Ovary (tissue), 9 donors: ENCODE data around the gene TM7SF2. TPM values are rescaled to one million over a fixed set of nuclear protein-coding genes. Genes with fewer than 3 reads are reported as not detected.
A peak's percentile ranks its signal among the peaks of the same experiment; 100 is the strongest.

Source experiments
- DNase-seq, 5 donors: peaks; one replicate each; pipeline ENCODE4 v3.0.0-alpha.2; 2019 to 2020
- H3K27ac ChIP-seq, 2 donors: fragments of 200-600 bp; one replicate each; pipeline versions ENCODE4 v1.5.1 to v1.8.0; 2019 to 2022
- H3K27me3 ChIP-seq: fragments of 200-600 bp; one replicate; pipeline ENCODE4 v1.8.0; 2022
- H3K36me3 ChIP-seq: fragments of 200-600 bp; sonication (generic); one replicate; pipeline ENCODE4 v1.5.1; 2019
- H3K4me1 ChIP-seq: one replicate; pipeline ENCODE4 v1.8.1; 2013; ENCODE audit warnings: mild to moderate bottlenecking, moderate library complexity; ENCODE audit not compliant: insufficient read depth
- H3K4me3 ChIP-seq: fragments of 200-600 bp; sonication (generic); one replicate; pipeline ENCODE4 v1.5.1; 2017
- H3K9me3 ChIP-seq, 2 donors: fragments of 200-600 bp in 1 of 2; sonication (generic) in 1 of 2; one replicate each; pipeline versions ENCODE4 v1.5.1 to v1.8.1; 2013 to 2019; ENCODE audit warnings: mild to moderate bottlenecking in 1 of 2, moderate library complexity in 1 of 2
- CTCF ChIP-seq, 3 donors: fragments of 450-650 bp in 2 of 3; fragments of 200-600 bp in 1 of 3; IDR thresholded peaks; one replicate each; pipeline versions ENCODE4 v1.5.1 to v1.8.0; 2016 to 2022; ENCODE audit warnings: antibody characterized with exemption in 3 of 3, mild to moderate bottlenecking in 1 of 3
- EP300 ChIP-seq: sonication (generic); formaldehyde crosslinking; IDR thresholded peaks from one replicate; pipeline ENCODE4 v1.6.1; 2017; ENCODE audit warnings: antibody characterized with exemption
- POLR2A ChIP-seq: fragments of 450-650 bp; IDR thresholded peaks from one replicate; pipeline ENCODE4 v1.6.1; 2017; ENCODE audit warnings: antibody characterized with exemption, mild to moderate bottlenecking, moderate library complexity
- WGBS, 3 donors: extraction: QIAGEN DNeasy Blood & Tissue Kit in 1 of 3; methylation state at CpG; one replicate each; pipeline versions ENCODE4 v1.1.5 to v1.1.7; 2013 to 2017; 5-methylcytosine and 5-hydroxymethylcytosine counted together
- intact Hi-C, 4 donors: fragments of 100-400 bp; cut with DNase I; formaldehyde crosslinking; loops; one replicate each; pipeline versions ENCODE4 v1.11.0 to v1.15.1; 2022 to 2023
- polyA plus RNA-seq, 2 donors: library from polyadenylated mRNA; stranded (reverse); fragments of 200-250 nt in 1 of 2; fragments of 350-450 nt in 1 of 2; fragmentation: Illumina TruSeq in 1 of 2; extraction: RNeasy Lipid Tissue Mini Kit (QIAGEN cat#74804) in 1 of 2; gene quantifications; one replicate each; pipeline ENCODE4 v1.2.3, GENCODE V29; 2013 to 2014
- total RNA-seq, 7 donors: library from RNA; depleted of rRNA in 2 of 7; stranded (reverse); fragments of >200 nt in 2 of 7; fragmentation: NEBNext Ultra II Directional in 3 of 7; extraction: Animal tissue kit (Norgen Biotek cat#: 25700) in 3 of 7; gene quantifications; one replicate each; pipeline versions ENCODE4 v1.1.0 to v1.2.4, GENCODE V29; 2016 to 2023
- donor health status: DM: no; HTN: no; CAD: no; lungs with moderate emphysema.
- donor health status: DM: no; HTN: no; CAD: no.
- donor health status: Bipolar disorder and iron deficiency.
- donor health status: DM: yes; HTN: yes; CAD: no.
- donor health status: DM: no; HTN: no; CAD: no.
- donor health status: DM: yes; HTN: yes; CAD: no.

Gene TM7SF2
- total and polyA plus RNA-seq, 9 donors, result 30.0 to 170 (median 76.3) TPM

DNA sequence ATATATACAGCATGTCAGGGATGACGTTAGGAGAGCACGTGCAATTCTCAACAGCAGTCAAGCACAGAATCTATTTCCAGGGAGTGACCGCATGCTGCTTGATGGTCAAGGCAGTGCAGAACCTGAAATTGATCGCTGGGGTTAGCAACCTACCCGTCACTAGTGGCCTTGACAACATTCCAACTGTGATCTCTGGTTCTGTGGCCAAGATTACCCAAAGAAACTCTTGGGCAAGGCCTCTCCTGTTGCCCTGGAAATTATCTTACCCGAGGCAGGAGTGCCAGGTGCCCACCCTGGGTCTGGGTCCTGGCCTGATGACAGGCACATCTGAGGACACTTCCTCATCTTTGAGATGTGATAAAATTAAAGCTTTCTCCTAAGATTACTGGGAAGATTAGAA lies 2.2 kb downstream of the TM7SF2 start:
- no peaks in the 10 kb centered on the region for H3K36me3 ChIP-seq
- DNase-seq, result no peak
- intact Hi-C loops, result loop anchor here in 2 of 4 donors (5.0 to 10.0 kb wide), 5 partner anchors 71 to 269 kb away; partner anchors contain the start of genes ARL2 (in 2 of the 2), ATG2A (in 1 of the 2), CAPN1 (in 1 of the 2) and CDC42BPG (in 1 of the 2)
- H3K4me3 ChIP-seq, result no peak overlapping the region
- no peaks in the 10 kb centered on the region for H3K9me3 ChIP-seq
- no peaks in the 10 kb centered on the region for H3K27me3 ChIP-seq
- TF ChIP-seq CTCF (IDR thresholded peaks at IDR 0.05), result no peak
- no peak for TF ChIP-seq EP300
- TF ChIP-seq POLR2A, result no peak
- no peak overlapping the region for H3K27ac ChIP-seq
- 40 to 65% (median 41%) methylated on average over 6 of the region's 6 CpGs for WGBS, 3 donors
- peaks cover 16% of the 10 kb centered on the region for H3K4me1 ChIP-seq

- intact Hi-C loops, result loop anchor here in 3 of 4 donors (5.0 to 10.0 kb wide), 7 partner anchors 32 to 270 kb away; partner anchors contain the start of genes ARL2 (in 3 of the 3), ATG2A (in 1 of the 3), CAPN1 (in 1 of the 3) and CDC42BPG (in 1 of the 3)
- WGBS, 3 donors, result 72 to 80% (median 79%) methylated on average over 10 to 11 of the region's 11 CpGs
- no peak for TF ChIP-seq CTCF (IDR thresholded peaks at IDR 0.05)
- TF ChIP-seq POLR2A, result no peak
- TF ChIP-seq EP300, result no peak
- H3K9me3 ChIP-seq, result no peaks in the 10 kb centered on the region
- no peak overlapping the region for H3K4me3 ChIP-seq
- no peak overlapping the region for H3K27ac ChIP-seq
- DNase-seq, result peak in 2 of 5 donors; percentile 16 to 44
- no peaks in the 10 kb centered on the region for H3K36me3 ChIP-seq
- peaks cover 16% of the 10 kb centered on the region for H3K4me1 ChIP-seq
- H3K27me3 ChIP-seq, result no peaks in the 10 kb centered on the region
Measured at GRCh38 chr11:65114538-65115171, 3.0 kb downstream of the TM7SF2 start.

DNA sequence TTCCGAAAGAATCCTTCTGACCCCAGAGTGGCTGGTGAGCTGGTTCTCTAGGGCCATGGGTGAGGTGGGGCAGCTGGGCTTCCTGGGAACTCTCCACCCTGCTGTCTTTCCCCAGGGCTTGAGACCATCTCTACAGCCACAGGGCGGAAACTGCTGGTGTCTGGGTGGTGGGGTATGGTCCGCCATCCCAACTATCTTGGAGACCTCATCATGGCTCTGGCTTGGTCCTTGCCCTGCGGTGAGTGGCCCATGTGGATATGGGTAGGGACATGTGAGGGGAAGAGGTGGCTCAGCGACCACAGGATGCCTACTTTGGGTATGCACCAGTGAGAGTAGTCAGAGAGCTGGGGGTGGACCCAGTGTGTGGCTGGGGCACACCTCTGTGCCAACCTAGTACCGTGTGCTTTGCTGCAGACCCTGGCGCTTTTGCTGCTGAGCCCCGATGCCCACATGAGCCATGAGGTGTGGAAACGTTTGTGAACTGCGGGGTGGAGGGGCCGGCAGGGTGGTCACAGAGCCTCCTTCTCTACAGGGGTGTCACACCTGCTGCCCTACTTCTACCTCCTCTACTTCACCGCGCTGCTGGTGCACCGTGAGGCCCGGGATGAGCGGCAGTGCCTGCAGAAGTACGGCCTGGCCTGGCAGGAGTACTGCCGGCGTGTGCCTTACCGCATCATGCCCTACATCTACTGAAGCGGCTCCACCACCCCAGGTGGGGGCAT lies 3.9 kb downstream of the TM7SF2 start:
- Histone ChIP-seq H3K27ac (no peak overlapping the region), H3K27me3 (no peaks in the 10 kb centered on the region), H3K4me1 (peaks cover 14% of the 10 kb centered on the region), H3K9me3 (no peaks in the 10 kb centered on the region), H3K4me3 (no peak overlapping the region), H3K36me3 (no peaks in the 10 kb centered on the region)
- intact Hi-C loops, result loop anchor here in 3 of 4 donors (5.0 to 10.0 kb wide), 7 partner anchors 33 to 271 kb away; partner anchors contain the start of genes ARL2 (in 2 of the 3), ATG2A (in 1 of the 3), CAPN1 (in 1 of the 3) and CDC42BPG (in 1 of the 3)
- DNase-seq, result peak in 3 of 5 donors; percentile 35 to 50 (median 41)
- TF ChIP-seq CTCF (IDR thresholded peaks at IDR 0.05) (no peak), POLR2A (no peak), EP300 (no peak)
- 86 to 90% (median 88%) methylated on average over 21 of the region's 21 CpGs for WGBS, 3 donors

- peak overlapping the region; percentile 27 to 70 for H3K27ac ChIP-seq
- peak in 3 of 5 donors; percentile 41 to 63 (median 61) for DNase-seq
- no peaks in the 10 kb centered on the region for H3K9me3 ChIP-seq
- 16 to 18% (median 18%) methylated on average over 56 to 68 of the region's 68 CpGs for WGBS, 3 donors
- no peak for TF ChIP-seq POLR2A
- no peak for TF ChIP-seq EP300
- TF ChIP-seq CTCF (IDR thresholded peaks at IDR 0.05), result no peak
- H3K4me3 ChIP-seq, result peak overlapping the region; percentile 70
- H3K36me3 ChIP-seq, result no peaks in the 10 kb centered on the region
- peaks cover 9% of the 10 kb centered on the region for H3K4me1 ChIP-seq
- intact Hi-C loops, result loop anchor here in 3 of 4 donors (5.0 to 10.0 kb wide), 7 partner anchors 34 to 272 kb away; partner anchors contain the start of genes ARL2 (in 2 of the 3), ATG2A (in 1 of the 3), CAPN1 (in 1 of the 3) and CDC42BPG (in 1 of the 3)
- H3K27me3 ChIP-seq, result no peaks in the 10 kb centered on the region
Measured at GRCh38 chr11:65116370-65117205, 4.9 kb downstream of the TM7SF2 start.
